DMS53 treated with DMSO at 0.1 percent for 48 hours (cell line): ENCODE measurements around the gene CNNM2.

Source experiments
- DNase-seq: peaks from one replicate; lab custom pipeline; 2025; ENCODE audit not compliant: unreplicated experiment; lab: John Stamatoyannopoulos, UW

The CNNM2 gene

DNA sequence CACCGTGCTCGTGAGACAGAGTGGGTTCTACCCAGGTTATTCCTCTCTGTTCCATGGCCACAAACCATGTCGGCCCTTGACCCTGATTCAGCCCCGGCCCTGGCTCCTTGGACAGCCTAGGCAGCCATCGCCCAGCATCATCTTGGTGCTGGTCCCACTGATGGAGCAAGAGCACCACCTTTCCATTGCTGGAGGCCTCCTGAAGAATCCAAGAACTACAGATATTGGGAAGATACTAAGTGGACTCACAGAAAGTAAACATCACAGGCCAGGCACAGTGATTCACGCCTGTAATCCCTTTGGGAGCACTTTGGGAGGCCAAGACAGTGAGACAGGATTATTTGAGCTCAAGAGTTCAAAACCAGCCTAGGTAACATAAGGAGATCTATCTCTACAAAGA lies 149.9 kb downstream of the CNNM2 start:
- DNase-seq = no peak

DNA sequence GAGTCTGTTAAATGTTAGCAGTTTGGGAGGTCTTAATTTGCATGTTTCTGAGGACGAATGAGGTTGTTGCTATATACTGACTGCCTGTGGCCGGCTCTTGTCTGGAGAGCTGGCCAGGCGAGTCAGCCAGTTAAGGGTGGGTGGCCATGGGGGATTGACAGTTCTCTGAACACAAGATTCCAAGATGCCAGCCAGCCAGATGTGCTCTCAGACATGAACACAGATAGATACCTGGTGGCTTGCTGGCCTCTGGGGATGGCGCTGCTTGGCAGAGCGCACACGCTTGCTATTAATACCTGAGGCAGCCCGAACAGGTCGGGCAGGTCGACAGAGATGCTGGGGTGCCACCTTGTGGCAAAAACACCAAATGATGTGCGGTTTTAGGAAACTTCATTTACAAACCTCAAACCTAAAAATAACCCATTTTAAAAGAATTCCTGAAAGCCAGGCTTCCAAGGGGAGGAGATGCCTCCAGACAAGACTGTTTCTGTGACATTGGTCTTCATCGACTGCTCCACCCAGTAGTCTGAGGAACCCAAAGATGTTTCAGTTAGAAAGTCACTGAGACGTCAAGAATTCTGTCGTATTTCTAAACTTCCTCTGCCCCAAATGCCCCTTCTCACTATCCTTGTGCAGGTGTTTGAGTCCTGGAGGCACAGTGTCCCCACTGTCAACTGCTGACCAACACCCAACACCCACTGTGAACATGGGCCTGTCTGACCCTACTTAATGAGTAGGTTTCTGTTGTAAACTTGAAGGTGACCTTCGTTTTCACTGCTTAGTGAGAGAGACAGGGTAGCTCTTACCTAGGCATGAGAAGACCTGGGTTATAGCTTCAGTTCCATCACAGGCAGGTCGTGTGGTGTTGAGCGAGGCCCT lies 151.6 kb downstream of the CNNM2 start:
- DNase-seq = peak; percentile 70

- DNase-seq = no peak
Observed at GRCh38 chr10:103072276-103072675, 154.2 kb downstream of the CNNM2 start.

DNA sequence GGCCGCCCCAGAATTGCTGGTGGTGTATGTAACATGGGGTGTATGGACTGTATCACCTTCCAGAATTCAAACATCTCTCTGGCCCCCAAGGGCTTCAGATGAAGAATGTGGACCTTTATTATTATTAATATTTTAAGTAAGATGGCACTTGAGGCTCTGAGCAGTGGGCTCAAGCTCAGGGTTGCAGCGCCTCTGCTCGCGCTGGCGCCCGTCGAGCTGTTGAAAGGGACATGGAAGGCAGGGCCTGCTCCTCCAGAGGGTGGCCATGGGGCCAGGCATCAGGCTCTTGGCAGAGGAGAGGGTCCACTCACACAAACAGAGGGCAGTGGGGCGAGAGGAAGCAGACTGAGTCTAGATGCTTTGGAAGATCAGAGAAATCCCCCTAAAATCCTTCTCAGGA lies 154.8 kb downstream of the CNNM2 start:
- no peak for DNase-seq

DNA sequence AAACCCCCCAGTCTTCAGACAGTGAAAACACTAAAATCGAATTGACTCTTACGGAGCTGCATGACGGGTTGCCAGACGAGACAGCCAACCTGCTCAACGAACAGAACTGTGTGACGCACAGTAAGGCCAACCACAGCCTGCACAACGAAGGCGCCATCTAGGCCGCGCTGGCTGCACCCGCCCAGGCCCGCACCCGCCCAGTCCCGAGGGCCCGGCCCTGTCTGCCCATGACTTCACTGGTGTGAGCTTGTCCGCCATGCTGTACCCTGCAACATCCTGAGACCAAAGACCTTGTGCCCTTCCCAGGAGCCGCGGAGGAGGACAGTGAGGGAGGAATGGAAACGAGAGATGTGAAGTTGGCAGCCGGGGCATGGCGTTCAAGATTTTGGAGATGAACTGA lies 158.9 kb downstream of the CNNM2 start:
- DNase-seq = no peak

GRCh38 chr10:103077491-103078308 lies 159.6 kb downstream of the CNNM2 start:
- no peak for DNase-seq

DNA sequence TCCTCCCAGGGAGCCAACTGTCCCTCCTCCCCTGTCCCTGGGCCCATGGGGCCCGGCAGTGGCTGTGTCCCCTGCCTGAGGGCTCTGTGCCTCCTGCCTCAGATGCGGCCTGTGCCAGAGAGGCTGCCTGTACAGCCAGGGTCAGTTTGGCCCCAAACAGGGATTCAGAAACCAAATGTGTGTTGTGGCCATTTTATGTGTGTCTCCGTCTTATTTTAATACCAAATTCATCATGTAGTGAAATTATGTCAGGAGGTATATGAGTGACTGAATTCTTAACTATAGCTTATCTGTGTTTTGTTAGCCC lies 160.2 kb downstream of the CNNM2 start:
- no peak for DNase-seq

DNA sequence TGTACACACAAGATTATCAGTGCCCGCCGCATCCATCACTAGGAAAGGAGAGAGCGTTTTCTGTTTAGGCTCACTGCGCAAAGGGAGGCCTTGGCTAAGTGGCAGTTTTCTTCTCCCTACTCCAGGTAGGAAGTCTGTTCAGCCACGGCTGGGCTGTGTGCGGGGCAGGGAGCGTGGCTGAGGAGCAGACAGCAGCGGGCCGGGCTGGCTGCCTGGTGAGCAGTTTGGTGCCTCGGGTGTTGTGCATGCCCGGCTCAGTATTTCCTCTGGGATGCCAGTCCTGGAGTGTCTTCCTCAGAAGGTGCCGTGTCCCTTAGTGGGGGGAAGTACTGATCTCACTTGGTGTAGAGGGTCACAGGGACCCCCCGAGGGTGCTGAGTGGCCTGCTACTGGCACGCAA lies 160.6 kb downstream of the CNNM2 start:
- DNase-seq = no peak

GRCh38 chr10:103079100-103079499 lies 161.0 kb downstream of the CNNM2 start:
- no peak for DNase-seq

GRCh38 chr10:103079946-103080345 lies 161.9 kb downstream of the CNNM2 start:
- DNase-seq = no peak

GRCh38 chr10:103080891-103081581 lies 162.9 kb downstream of the CNNM2 start:
- no peak for DNase-seq

- no peak for DNase-seq
Observed at GRCh38 chr10:103082683-103083082, 164.6 kb downstream of the CNNM2 start.

- no peak for DNase-seq
Observed at GRCh38 chr10:103083266-103083976, 165.3 kb downstream of the CNNM2 start.

GRCh38 chr10:103083977-103084320 lies 165.9 kb downstream of the CNNM2 start:
- no peak for DNase-seq

DNA sequence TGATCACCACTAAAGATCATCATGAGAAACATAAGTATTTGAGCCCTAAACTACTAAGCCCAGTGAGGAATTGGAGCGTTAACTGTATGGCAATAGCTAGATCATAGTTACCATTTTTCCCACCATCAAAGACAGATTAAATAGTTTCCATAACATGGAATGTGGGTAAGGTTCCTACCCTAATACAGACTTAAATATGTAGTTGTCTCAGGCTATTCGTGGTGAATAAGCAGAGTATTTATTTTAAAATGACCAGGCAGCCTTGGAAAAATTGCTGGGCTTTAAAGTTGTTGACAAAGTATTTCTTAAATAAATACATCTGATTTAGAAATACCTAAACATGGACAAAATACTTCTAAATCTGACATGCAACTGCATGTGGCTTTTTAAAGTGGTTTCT lies 168.2 kb downstream of the CNNM2 start:
- no peak for DNase-seq

DNA sequence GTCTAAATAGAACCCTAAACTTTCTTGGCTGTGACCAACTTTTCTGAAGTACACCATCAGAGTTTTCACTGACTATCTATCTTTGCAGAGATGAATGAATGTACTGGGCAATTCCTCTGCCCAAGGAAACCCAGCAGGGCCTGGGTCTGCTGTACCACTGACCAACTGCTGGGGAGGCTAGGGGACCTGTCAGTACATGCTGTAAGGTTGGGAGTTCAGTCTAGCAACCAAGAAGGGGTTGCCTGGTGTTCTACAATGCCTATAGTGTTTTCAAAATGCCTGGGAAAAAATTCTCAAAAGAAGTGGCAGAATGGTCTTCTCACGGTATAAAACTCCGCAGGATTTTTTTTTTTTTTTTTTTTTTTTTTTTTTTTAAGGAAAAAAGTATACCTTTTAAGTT lies 168.7 kb downstream of the CNNM2 start:
- no peak for DNase-seq

DNA sequence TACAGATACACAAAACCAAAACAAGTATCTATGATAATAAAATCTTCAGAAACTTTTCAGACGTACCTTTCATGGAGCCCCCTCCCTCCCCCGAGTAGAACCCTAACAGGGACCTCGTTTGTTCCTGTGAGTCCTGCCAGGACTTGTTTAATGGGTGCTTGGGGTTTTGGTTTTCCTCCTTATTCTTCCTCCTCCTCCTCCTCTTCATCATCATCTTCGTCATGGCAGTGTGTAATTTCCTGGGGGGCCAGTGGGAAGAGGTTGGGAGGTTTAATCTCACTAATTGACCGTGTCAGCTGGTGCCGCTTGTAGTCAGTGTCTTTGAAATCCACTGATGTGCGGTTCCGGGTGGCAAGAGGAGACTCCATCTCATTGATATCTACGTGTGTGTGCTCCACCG lies 171.4 kb downstream of the CNNM2 start:
- no peak for DNase-seq

DNA sequence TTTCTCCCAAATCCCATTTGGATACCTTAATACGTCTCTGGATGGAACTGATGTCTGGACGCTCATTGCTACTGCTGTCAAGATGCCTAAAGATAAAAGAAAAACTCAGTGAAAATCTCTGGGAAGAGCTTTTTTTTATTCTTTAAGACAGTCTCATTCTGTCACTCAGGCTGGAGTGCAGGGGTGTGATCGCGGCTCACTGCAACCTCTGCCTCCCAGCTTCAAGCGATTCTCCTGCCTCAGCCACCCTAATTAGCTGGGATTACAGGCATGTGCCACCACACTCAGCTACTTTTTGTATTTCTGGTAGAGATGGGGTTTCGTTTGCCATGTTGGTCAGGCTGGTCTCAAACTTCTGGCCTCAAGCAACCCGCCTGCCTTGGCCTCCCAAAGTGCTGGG lies 172.8 kb downstream of the CNNM2 start:
- DNase-seq = no peak

DNA sequence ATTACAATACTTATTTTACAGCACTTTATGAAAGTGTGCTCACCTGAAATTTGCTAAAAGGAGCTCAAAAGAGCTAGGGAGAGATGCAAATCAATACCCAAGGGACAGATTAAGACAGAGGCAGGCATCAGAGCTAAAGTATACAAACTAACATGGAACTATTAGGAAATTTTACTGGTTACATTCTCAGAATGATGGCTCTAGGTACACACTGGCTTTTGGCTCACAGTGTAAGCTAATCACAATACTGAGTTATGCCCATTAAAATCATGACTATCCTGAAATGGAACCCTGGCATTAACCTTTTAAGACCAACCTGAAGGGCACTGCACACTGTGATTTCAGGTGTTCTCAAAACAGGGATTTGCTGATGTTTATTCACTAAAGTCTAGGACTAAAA lies 176.9 kb downstream of the CNNM2 start:
- DNase-seq = no peak

GRCh38 chr10:103096130-103096529 lies 178.0 kb downstream of the CNNM2 start:
- DNase-seq = no peak

- no peak for DNase-seq
Observed at GRCh38 chr10:103098240-103098639, 180.1 kb downstream of the CNNM2 start.
